Measurements from ENCODE around the gene UMODL1.

Gene UMODL1

DNA sequence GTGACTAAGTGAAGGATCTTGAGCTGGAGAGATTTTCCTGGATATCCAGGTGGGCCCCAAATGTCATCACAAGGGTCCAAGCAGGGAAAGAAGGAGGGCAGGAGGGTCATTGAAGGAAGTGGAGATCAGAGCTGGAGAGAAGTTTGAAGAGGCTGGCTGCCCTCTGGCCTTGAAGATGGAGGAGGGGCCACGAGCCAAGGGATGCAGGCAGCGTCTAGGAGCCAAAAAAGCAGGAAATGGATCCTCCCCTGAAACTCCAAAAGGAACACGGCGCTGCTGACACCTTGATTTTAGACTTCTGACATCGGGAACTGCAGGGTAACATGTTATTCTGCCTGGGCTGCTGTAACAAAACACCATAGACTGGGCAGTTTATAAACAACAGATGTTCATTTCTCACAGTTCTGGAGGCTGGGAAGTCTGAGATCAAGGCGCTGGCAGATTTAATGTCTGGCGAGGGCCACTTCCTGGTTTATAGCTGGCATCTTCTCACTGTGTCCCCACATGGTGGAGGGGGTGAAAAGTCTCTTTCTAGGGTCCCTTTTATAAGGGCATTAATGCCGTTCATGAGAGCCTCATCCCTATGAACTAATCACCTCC, 32.2 kb upstream of the UMODL1 start:
- no peak for DNase-seq

DNA sequence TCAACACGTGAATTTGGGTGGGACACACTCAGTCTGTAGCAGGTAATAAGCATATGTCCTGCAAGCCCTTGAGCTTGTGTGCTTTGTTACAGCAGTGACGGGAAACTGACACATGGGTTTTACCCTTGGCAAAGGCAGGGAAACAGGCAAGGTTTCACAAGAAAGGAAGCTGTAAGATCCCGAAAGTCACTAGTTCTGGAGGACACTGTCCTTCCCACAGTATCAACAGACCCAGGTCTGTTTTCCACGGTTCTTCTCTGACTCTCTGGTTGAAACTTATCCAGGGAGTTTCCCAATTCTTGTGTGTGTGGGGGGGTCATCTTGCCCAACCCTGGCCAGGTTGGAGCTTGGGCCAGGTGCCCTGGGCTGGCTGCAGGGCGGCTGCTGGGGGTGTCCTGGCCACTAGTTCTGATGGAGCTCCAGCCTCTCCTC, 31.6 kb upstream of the UMODL1 start:
- DNase-seq = peak in 1 of 2 donors; percentile 10

DNA sequence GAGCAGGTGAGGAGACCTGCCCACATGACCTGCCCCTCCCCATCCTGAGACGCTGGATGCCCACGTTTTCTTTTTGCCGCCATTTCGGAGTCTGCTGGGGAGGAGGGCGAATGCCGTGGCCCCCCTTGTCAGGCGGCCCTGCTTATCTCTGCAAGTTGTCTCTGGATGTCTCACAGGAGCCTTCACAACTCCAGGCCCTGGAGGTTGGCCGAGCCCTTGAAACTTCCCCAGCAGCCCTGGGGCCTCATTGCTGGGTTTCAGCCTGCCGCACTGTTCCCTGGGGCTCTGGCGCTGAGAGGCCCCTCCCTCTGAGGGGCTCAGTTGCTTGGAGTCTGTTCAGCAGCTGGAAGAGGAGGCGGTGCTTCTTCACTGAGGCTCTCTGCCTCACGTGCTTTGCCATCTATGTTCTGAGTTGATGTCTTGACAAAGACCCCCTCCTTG, 31.2 kb upstream of the UMODL1 start:
- no peak for DNase-seq

DNA sequence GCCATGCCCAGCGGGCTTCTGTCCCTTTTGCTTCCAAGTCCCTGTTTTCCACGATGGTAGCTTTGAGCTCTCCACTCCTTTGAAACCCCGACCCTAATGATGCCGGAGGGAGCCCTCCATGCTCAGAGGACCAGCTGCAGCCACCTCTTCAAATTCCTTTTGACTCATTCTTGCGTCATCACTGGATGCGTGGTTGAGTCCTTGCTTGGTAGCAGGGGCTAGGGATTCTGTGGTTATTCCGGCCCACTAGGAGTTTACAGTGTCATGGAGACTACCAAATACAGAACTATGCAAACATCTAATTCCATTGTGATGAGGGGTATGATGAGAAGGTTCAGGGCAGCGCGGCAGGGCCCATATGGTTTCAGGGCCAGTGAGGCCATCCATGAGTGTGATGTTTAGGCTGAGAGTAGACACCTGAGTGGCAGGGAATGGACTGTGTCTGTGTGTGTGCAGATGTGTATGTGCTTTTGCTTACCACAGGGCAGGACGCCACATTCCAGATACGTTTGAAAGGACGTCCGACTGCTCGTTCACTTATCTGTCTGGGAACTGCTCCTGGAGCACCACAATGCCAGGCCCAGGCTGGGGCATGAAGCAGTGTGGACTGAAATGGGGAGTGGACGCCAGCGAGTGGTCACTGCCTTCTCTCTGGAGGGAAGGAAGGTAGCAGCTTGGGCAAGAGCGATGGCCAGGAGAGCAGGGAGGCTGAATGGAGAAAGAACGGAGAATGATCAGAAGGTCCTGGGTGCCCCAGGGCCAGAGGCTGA, 30.5 kb upstream of the UMODL1 start:
- DNase-seq = no peak

DNA sequence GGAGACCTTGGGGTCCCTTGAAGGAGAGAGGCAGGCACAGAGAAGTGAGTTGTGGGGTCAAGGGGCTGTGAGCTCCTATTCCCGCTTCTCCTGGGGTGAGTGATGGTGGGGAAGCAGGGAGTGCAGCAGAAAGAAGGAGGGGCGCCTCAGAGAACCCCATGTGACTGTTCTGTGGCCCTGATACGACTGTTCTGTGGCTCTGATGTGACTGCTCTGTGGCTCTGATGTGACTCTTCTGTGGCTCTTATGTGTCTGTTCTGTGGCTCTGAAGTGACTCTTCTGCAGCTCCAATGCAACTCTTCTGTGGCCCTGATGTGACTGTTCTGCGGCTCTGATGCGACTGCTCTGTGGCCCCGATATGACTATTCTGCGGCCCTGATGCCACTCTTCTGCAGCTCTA, 29.9 kb upstream of the UMODL1 start:
- DNase-seq = no peak

DNA sequence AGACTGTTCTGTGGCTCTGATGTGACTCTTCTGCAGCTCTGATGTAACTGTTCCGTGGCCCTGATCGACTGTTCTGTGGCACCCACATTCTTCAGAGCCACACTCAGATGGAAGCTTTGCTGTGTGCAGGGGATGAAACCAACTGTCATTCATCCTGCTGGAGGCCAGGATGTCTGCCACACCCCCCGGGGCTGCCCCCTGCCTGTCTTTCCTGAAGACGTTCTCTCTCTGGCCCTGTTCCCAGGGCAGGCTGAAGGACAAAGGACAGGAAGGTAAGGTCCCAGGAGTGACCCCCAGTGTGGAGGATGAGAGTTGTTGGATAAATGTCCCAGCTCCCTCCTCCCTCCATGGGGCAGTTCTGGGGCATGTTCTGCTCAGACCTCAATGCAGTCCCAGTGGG, 29.4 kb upstream of the UMODL1 start:
- no peak for DNase-seq

DNA sequence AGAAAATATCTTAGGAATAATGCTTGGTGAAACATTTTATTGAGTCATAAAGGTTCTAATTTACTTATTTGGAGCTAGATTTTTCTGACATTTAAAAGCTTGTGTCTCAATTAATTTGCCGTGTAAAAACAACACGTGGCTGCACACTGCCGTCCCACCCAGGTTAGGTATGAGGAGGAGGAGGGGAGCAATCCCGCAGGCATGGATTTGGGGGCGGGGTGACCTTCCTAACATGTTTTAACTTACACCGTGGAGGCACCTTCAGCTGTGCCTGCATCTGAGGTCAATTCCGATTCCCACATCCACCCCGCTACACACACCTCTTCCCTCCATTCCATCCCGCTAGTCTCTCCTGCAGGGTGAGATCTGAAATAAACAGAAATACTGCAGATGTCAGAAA, 28.5 kb upstream of the UMODL1 start:
- DNase-seq = no peak

DNA sequence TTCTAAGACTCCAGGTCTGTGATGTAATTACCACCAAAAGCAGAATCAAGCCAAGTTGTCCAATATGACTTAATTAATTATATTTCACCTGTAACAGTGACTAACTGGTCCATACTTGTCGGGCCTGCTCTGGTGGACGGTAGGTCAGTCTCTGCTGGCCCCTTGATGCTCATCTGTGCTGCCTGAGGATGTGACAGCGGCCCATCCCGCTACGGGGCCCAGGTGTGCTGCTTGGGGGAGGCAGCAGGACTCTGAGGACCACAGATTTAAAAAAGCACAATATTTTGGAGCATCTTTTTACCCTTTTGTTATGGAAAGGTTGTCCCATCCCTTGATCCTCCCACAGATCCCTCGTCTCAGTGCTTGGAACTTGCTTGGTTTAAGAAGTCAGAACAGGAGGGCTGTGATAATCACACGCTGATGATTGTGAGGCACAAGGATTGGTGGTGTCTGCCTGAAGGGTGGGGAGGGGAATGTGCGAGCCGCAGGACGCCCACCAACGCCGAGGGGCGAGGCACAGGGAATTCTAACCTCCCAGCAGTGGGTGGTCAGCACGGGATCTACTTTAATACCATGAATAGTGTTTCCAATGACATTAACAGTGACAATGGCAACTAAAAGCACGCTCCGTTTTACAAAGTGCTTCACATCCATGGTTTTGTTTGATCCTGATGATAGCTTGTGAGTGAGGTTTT, 27.8 kb upstream of the UMODL1 start:
- DNase-seq = no peak

DNA sequence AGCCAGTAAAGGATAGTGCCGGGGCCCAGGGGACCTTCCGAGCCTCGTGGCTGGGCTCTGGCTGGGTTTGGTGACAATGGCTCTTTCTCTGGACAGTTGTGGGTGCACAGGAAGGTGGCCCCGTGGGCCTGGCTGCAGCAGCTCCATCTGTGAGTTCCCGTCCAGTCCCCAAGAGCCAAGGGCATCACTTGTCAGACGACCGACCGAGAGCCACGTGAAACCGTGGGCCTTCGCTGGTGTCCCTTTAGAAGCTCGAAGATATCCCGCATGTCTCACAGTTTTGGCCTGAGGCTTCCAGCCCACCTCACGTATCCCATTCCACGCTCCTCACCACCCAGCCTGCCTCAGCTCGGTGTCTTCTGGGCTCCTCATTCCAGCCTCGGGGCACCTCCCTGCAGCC, 27.2 kb upstream of the UMODL1 start:
- DNase-seq = no peak

DNA sequence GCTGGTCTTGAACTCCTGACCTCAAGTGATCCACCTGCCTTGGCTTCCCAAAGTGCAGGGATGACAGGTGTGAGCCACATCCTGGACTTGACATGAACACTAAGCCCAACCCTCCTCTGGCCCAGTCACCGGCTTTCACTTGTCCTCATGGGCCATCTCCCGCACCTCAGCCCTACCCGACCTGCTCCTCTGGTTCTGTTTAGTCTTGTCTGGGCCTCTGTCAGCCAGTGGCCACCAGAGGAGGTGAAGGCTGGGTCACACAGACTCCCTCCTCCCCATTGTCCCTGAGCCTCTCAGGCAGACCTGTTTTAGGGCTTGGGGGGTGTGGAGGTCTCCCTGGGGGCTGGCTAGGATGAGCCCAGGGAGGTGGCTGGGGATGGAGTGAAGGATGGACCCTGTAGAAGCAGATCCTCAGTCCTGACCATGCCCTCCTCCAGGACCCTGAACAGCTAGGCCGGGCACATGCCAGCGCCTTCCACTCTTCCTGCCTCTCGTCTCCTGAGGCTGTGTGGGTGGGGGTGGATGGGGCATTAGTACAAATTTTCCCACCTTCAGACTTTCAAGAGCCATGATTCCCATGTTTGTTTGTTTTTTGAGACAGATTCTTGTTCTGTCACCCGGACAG, 26.1 kb upstream of the UMODL1 start:
- no peak for DNase-seq

DNA sequence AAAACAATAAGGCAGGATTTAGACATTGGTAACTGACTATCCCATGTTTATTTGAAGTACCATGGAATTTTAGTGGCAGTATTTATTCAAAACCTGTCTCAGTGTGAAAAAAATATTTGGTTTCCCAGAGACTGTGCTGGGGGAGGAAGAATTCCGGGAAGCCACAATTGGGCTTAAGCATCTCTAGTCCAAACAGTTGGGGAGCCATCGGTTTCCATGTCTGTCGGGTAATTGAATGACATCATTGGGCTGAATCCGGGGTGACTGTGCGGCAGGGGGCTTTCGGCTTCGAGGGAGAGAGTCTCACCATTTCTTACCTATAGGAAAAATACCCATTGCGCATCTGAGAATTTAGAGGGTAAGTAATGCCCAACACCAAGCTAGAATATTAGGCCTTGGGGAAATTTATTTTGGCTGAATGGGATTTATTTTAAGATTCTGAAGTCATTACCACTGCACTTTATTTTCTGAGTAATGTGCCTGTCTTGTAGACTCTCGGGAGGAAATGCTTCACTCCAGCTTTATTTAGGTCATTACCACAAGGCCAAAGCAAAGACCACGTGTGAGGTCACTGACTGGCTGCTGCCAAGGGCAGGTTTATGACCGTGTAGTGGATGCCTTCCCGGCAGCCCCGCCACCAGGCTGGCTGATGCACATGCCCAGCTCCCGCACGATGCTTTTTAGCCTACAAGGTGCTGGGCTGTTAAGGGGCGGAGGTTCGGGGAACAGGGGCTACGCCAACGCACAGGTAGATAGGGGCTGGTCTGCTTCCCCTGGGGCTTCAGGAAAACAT, 23.1 kb upstream of the UMODL1 start:
- DNase-seq = no peak

DNA sequence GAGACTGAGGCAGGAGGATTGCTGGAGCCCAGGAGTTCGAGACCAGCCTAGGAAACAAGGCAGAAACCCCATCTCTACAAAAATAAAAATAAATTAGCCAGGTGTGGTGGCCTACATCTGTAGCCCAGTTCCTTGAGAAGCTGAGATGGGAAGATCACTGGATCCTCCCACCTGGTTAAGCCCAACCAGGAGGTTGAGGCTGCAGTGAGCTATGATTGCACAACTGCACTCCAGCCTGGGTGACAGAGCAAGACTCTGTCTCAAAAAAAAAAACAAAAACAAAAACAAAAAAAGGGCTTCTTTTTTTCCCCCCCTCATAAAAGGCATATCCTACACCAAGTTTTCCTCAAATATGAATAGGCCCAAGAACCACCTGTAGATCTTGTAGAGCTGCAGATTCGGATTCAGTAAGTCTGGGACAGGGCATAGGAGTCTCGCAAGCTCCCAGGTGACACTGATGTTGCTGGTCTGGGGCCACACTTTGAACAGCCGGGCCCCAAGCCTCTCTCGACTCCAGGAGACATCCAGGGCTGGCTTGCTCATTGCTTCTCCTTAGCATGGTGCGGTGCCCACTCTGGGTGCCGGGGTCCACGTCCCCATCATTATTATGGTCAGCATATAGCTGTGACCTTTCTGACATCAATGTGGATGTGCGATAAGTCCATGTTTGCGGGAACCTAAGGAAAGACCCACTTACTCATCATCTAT, 22.1 kb upstream of the UMODL1 start:
- DNase-seq = no peak

DNA sequence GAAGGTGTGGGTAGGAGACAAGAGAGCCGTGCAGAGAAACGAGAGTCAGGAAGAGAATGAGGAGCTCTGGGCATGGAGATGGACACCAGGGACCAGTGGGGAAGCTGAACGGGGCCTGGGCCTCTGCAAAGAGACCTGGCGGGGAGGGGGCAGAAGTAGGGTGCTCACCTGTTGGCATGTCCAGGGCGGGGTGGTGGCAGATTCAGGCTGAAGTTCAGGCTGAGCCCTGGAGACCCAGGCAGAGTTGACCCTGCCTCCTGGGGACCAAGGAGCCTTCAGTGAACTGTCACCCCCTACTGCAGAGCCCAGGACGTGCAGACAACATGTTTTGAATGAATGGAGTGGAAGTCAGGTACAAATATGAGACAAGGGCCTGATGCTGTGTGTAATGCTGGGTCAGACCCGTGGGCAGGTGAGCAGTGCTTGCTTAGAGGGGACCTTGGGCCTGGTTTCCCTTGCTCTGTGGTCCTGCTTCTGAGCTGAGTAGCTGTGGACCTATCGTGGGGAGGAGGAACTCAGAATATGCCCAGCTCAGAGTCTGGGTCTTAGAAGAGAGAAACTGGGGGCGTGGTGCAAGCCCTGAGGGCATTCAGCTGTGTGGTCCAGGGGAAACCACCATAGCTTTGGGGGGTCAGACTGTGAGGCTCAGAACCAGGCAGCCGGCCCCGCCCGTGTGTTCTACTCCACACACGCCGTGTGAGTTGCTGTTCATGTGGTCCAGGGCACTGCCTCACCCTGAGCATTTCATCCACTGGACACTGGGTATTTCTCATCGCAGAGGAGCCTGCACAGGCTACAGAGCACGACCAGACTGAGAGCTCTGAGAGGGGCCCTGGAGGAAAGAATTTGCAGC, 21.3 kb upstream of the UMODL1 start:
- no peak for DNase-seq

DNA sequence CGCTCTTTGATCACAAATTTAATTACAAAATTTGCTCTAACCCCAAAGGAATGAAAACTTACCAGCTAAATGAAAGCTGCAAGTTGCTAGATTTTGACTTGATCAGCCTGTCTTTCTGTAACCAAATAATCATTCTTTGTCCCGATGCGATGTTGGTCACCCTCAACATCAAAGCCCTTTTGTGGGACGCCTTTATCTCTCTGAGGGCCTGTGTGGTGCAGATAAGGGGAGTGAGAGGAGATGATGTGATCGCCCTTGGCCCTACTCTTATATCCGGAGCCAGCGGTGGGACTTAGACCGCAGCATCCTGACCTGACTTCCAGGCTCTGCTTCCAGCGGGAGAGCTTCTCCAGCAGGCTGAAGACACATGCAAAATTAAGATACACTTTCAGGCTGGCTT, 19.3 kb upstream of the UMODL1 start:
- no peak for DNase-seq

DNA sequence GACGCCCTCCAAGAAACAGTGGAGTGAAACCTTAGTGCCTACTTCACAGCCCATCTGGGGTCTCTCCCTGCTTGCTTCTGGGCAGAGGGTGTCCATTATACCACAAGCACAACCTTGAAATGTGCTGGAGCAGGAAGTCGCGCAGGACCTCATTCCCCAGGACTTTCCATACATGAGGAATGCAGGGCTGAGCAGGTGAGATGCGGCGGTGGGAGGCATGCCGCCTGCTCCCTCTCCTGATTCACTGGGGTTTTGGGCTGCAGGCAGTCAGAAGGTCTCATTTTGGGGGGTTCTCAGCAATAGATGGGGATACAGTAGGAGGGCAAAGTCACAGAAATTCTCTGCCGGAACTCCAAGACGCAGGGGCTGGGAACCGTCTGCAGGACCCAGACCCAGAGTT, 15.7 kb upstream of the UMODL1 start:
- DNase-seq = no peak

DNA sequence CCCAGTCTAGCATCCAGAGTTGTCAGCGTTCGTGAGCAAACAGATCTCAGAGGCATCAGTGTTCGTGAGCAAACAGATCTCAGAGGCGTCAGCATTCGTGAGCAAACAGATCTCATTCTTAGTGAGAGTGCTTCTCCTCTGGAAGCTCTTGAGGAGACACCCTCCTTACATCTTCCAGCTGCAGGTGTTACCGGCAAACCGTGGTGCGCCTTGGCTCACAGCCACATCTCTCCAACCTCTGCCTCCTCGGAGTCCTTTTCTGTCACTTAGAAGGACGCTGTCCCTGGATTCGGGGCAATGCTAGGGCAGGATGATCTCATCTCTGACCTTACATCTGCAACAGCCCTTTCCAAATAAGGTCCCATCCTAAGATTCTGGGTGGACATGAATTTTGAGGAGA, 14.6 kb upstream of the UMODL1 start:
- DNase-seq = no peak

DNA sequence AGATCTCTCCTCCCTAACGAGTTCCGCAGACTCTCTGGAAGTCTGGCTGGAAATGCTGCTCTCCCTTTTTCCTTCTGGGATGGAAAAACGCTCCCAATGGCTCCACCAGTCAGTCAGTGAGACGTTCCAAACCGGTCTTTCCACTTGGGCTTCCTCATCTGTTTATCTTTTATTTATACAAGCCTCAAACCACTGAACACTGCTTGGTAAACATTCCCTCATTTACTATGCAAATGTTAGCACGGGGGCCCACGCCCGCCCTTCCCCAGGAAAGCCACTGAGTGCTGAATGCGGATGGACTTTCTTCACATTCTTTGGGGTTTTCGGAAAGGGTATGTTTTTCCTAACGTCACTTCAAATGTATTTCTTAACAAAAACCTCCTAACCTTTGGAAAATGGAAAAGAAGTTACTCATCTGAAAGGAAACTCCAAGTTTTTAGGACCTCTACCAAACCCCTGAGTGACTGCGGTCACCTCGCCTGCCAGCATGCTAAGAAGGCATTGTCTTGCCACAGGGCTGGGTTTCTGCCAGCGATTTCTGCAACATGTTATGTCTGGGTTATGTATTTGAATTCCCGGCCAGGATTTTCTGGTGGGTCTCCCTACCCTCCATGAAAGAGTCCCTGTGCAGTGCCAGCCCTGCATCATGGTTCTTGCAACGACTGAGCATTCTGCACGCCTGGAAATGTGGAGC, 14.0 kb upstream of the UMODL1 start:
- DNase-seq = no peak

DNA sequence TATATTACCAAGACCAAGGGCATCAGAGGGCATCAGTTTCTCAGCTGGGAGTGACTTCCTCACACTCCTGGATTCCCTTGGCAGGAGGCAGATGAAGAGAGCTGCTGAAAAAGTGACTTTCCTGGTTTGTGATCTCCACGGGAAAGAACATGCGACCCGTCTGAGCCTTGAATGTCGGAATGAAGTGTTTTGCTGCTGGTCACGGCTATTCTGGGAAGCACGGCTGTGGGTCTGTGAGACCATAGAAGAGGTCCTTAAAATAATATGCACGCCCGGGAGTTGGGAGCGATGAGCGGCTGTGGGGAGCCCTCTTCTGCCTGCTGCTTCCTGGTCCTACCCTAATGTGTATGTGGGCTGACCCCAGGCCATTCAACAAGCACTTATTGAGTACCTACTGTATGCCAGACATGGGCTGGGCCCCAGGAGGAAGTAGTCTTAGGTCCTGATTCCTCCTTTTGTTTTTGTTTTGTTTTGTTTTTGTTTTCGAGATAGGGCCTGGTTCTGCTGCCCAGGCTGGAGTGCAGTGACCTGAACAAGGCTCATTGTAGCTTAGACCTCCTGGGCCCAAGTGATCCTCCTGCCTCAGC, 13.2 kb upstream of the UMODL1 start:
- DNase-seq = no peak

DNA sequence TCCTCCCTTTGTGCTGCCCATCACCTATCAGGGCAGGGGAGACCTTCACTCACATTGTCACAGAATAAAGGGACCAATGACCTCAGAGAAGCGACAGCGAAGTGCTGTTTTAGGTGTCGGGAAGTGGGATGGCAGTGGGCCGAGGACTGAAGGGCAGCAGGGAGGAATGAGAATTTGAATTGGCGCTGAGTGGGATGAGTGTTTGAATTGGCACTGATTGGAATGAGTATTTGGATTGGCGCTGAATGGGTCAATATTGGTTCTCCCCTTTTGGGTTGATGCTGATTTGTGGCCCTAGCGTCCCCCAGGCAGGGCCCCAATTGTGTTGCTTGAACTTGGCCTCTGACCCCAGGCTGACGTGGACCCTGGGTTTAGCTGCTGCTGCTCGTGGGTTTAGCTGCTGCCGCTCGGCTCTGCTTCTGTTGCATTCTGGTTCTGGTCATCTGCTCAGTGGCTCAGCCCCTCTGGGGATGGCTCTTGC, 12.4 kb upstream of the UMODL1 start:
- no peak for DNase-seq

DNA sequence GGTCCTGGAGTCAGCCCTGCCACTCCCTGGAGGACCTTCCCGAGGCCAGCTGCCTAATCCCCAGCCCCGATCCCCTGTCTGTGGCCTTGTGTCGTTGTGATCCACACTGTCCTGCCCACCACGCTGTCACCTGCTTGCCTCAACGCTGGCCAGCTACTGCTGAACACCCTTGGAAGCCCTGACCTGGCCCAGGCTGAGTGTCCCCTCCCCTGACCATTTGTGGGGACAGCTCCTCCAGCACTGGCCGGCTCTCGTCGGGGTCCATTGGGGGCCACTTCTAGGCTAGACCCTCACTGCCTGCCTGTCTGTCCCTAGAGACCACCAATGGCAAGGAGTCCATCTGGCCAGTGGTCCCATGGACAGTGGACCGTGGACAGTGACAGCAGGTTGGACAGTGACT, 12.0 kb upstream of the UMODL1 start:
- no peak for DNase-seq
